ENCODE measurements around the gene PPP2CA. TPM values are rescaled to one million over a fixed set of nuclear protein-coding genes. Genes with fewer than 3 reads are reported as not detected.
A peak's percentile ranks its signal among the peaks of the same experiment; 100 is the strongest.

Gene PPP2CA
- total RNA-seq, 5 donors from 2014 or later (not counting 1 experiment from before 2014, with no cell fraction given): 87.1 to 168 (median 104) TPM

DNA sequence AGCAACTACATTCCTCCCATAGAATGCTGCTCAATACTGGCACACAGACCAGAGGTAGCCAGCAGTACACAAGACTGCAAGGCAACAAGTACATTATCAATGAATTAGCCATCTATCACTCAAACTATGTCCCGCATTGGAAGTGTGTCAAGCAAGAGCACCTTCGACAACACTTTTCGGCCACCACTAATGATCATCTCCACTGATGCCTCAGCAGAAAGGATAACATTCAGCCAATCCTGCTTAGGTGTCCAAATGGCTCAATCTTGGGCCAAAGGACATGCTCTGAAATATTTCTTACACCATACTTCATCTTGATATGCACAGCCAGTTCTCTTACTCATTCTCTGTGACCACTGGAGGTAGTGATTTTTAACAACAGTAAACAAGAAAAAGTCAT is 74.2 kb downstream of the PPP2CA start:
- H3K4me3 Mint-ChIP-seq: peak overlapping the region in 1 of 3 donors; percentile 49
- H3K4me1 ChIP-seq (ENCODE audit: control insufficient read depth in 1 of 2, extremely low read depth in 1 of 2, insufficient read depth in 2 of 2, low read length in 2 of 2): peaks cover 24 to 34% of the 10 kb centered on the region in 2 experiments

DNA sequence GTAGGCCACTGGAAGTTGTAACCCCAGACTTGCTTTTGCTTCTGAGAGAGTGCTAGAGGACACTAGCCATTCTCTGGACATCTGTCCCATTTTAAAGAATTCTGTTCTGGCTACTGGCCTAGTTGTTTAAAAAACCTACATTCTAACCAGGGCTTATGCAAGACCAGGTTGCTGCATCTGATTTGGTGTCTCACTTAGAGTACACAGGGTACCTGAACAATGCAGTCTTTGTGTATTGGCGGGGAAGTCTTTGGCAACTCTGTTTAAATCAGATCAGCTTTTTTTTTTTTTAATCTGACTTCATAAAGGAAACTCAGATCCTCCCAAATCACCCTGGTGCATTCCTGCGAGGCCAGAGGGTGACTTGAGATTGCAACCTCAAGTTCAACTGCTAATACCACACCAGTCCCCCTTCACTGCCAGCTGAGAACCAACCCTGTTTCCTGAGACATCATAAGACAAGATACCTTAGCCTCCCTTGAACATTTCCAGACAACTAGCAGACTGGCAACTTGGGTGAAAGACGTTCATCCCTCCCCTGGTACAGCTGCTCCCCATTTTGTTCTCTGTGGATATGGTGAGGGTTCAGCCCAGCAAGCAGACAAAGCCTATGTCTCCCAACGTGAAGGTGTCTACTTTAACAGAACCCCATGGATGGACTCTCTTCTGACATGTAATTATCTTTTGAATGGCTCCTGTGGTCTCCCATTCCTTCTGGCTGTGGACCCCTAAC is 76.1 kb downstream of the PPP2CA start:
- H3K4me1 Mint-ChIP-seq: peaks cover 58 to 81% (median 59%) of the 10 kb centered on the region in 3 donors
- H3K27ac Mint-ChIP-seq: peak overlapping the region; percentile 84 to 88
- WGBS (ENCODE audit: insufficient coverage): 71% methylated on average over 1 of the region's 4 CpGs
- peak in 3 of 35 experiments; percentile 9 to 39 (median 19) for DNase-seq
- peak overlapping the region in 2 of 3 donors; percentile 7 to 44 for H3K4me3 Mint-ChIP-seq
- no peaks in the 10 kb centered on the region for H3K9me3 Mint-ChIP-seq
- peak overlapping the region; percentile 58 for H3K27ac ChIP-seq (ENCODE audit: low read length)
- H3K36me3 Mint-ChIP-seq: peaks cover 52% of the 10 kb centered on the region
- no peaks in the 10 kb centered on the region for H3K27me3 Mint-ChIP-seq
- peaks cover 21 to 74% of the 10 kb centered on the region in 2 donors for H3K36me3 ChIP-seq (ENCODE audit: control insufficient read depth in 2 of 2, extremely low read depth in 1 of 2, insufficient read depth in 1 of 2, low read length in 1 of 2)
- ATAC-seq (replicated peaks in 1 of 4): no peak
- CTCF ChIA-PET: interaction anchor here (0.5 to 5.7 kb wide), 6 partner anchors 9 to 110 kb away, joined by 3 to 25 read pairs (median 3); no protein-coding TSS in a partner anchor
- H3K4me1 ChIP-seq (ENCODE audit: control insufficient read depth in 1 of 2, extremely low read depth in 1 of 2, insufficient read depth in 2 of 2, low read length in 2 of 2): peaks cover 24 to 46% of the 10 kb centered on the region in 2 experiments
- no peak overlapping the region for H3K4me3 ChIP-seq (ENCODE audit: control insufficient read depth in 1 of 2, extremely low read depth in 1 of 2, low read length in 1 of 2)
- H3K27me3 ChIP-seq (replicated peaks in 1 of 2; ENCODE audit: control insufficient read depth in 2 of 2, extremely low read depth in 1 of 2, insufficient read depth in 2 of 2, low read length in 1 of 2): no peaks in the 10 kb centered on the region
- no peaks in the 10 kb centered on the region for H3K9me3 ChIP-seq
- POLR2A ChIA-PET: interaction anchor here in 1 of 2 donors (0.6 to 2.1 kb wide), 6 partner anchors 9 to 1622 kb away, joined by 3 to 11 read pairs (median 7); no protein-coding TSS in a partner anchor

More for the DNA sequence above, 74.2 kb downstream of the PPP2CA start:
- H3K9me3 ChIP-seq: no peaks in the 10 kb centered on the region
- H3K36me3 ChIP-seq (ENCODE audit: control insufficient read depth in 2 of 2, extremely low read depth in 1 of 2, insufficient read depth in 1 of 2, low read length in 1 of 2): peaks cover 7 to 73% of the 10 kb centered on the region in 2 donors
- Mint-ChIP-seq H3K36me3 (peaks cover 53% of the 10 kb centered on the region), H3K9me3 (no peaks in the 10 kb centered on the region), H3K27ac (peak overlapping the region; percentile 78 to 88), H3K27me3 (no peaks in the 10 kb centered on the region), H3K4me1 (peaks cover 66 to 84% (median 71%) of the 10 kb centered on the region in 3 donors)
- ChIA-PET CTCF (interaction anchor here (0.6 to 5.7 kb wide), 3 partner anchors 87 to 118 kb away, joined by 4 to 25 read pairs (median 15); no protein-coding TSS in a partner anchor), POLR2A (interaction anchor here (0.7 to 0.9 kb wide), 2 partner anchors 109 to 148 kb away, joined by 3 to 5 read pairs; no protein-coding TSS in a partner anchor)
- peak overlapping the region; percentile 58 for H3K27ac ChIP-seq (ENCODE audit: low read length)
- ATAC-seq (replicated peaks in 1 of 4) (no peak), DNase-seq (no peak)
- H3K27me3 ChIP-seq (replicated peaks in 1 of 2; ENCODE audit: control insufficient read depth in 2 of 2, extremely low read depth in 1 of 2, insufficient read depth in 2 of 2, low read length in 1 of 2): no peaks in the 10 kb centered on the region
- no peak overlapping the region for H3K4me3 ChIP-seq (ENCODE audit: control insufficient read depth in 1 of 2, extremely low read depth in 1 of 2, low read length in 1 of 2)
- 89% methylated on average over 3 of the region's 3 CpGs for WGBS (ENCODE audit: insufficient coverage)

DNA sequence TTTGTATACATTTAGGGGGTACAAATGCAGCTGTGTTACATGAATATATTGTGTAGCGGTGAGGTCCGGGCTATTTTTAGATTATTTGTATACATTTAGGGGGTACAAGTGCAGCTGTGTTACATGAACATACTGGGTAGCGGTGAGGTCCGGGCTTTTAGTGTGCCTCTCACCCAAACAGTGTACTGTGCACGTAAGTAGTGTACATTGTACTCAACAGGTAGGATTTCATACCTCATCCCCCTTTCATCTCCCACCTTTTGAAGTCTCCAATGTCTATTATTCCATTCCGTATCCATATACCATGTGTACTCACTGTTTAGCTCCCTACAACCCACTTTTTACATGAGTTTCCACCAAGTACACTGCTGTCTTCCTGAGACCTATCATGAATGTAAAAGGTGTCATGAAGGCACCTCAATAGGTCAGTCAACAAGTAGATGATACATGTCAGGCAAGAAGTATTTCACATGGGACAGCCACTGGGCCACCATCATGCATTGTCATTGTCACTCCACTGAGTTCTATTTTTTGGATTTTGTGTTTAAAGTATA is 76.8 kb downstream of the PPP2CA start:
- no peak for ATAC-seq (replicated peaks in 1 of 4)
- H3K36me3 Mint-ChIP-seq: peaks cover 52% of the 10 kb centered on the region
- H3K27me3 ChIP-seq (replicated peaks in 1 of 2; ENCODE audit: control insufficient read depth in 2 of 2, extremely low read depth in 1 of 2, insufficient read depth in 2 of 2, low read length in 1 of 2): no peaks in the 10 kb centered on the region
- ChIA-PET CTCF (interaction anchor here (0.5 to 5.7 kb wide), 5 partner anchors 10 to 109 kb away, joined by 3 to 25 read pairs (median 3); no protein-coding TSS in a partner anchor), POLR2A (interaction anchor here (0.6 to 2.1 kb wide), 3 partner anchors 12 to 1621 kb away, joined by 4 to 10 read pairs (median 5); no protein-coding TSS in a partner anchor)
- peak overlapping the region; percentile 84 to 88 for H3K27ac Mint-ChIP-seq
- peaks cover 22 to 48% of the 10 kb centered on the region in 2 experiments for H3K4me1 ChIP-seq (ENCODE audit: control insufficient read depth in 1 of 2, extremely low read depth in 1 of 2, insufficient read depth in 2 of 2, low read length in 2 of 2)
- peak in 1 of 35 experiments; percentile 30 for DNase-seq
- H3K27me3 Mint-ChIP-seq: no peaks in the 10 kb centered on the region
- whole genome bisulfite sequencing (ENCODE audit: insufficient coverage): 50% methylated on average over 1 of the region's 6 CpGs
- H3K4me3 Mint-ChIP-seq: peak overlapping the region in 1 of 3 donors; percentile 7
- no peak overlapping the region for H3K4me3 ChIP-seq (ENCODE audit: control insufficient read depth in 1 of 2, extremely low read depth in 1 of 2, low read length in 1 of 2)
- peak overlapping the region; percentile 58 for H3K27ac ChIP-seq (ENCODE audit: low read length)
- H3K9me3 ChIP-seq: no peaks in the 10 kb centered on the region
- H3K4me1 Mint-ChIP-seq: peaks cover 56 to 84% (median 57%) of the 10 kb centered on the region in 3 donors
- peaks cover 27 to 77% of the 10 kb centered on the region in 2 donors for H3K36me3 ChIP-seq (ENCODE audit: control insufficient read depth in 2 of 2, extremely low read depth in 1 of 2, insufficient read depth in 1 of 2, low read length in 1 of 2)
- H3K9me3 Mint-ChIP-seq: no peaks in the 10 kb centered on the region

DNA sequence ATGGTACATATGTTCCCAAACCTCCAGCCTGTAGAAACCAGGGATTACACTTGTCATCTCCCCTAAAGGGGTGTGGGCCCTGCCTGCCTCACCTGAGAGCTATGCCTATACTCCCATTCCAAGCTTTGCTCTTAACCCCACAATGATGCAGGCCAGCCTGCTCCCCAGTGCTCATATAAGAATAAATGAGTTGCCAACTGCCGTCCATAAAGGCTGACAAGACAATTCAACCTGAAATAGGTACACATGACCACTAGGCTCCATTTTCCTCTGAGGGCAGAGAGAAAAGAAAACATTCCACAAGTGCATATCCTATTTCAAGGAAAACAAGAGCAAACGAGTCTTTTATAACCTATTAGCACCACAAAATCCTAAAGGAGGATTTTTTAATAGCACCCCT is 77.6 kb downstream of the PPP2CA start:
- peaks cover 51% of the 10 kb centered on the region for H3K36me3 Mint-ChIP-seq
- peaks cover 49 to 78% (median 50%) of the 10 kb centered on the region in 3 donors for H3K4me1 Mint-ChIP-seq
- no CpG with 5 or more reads among the region's 2 CpGs for WGBS (ENCODE audit: insufficient coverage)
- ATAC-seq (replicated peaks in 1 of 4) (peak in 1 of 4 experiments; percentile 8), DNase-seq (peak in 4 of 35 experiments; percentile 3 to 32 (median 23))
- Histone ChIP-seq H3K27me3 (replicated peaks in 1 of 2; ENCODE audit: control insufficient read depth in 2 of 2, extremely low read depth in 1 of 2, insufficient read depth in 2 of 2, low read length in 1 of 2) (no peaks in the 10 kb centered on the region), H3K27ac (ENCODE audit: low read length) (no peak overlapping the region), H3K36me3 (ENCODE audit: control insufficient read depth in 2 of 2, extremely low read depth in 1 of 2, insufficient read depth in 1 of 2, low read length in 1 of 2) (peaks cover 30 to 77% of the 10 kb centered on the region in 2 donors), H3K4me3 (ENCODE audit: control insufficient read depth in 1 of 2, extremely low read depth in 1 of 2, low read length in 1 of 2) (no peak overlapping the region), H3K9me3 (no peaks in the 10 kb centered on the region), H3K4me1 (ENCODE audit: control insufficient read depth in 1 of 2, extremely low read depth in 1 of 2, insufficient read depth in 2 of 2, low read length in 2 of 2) (peaks cover 22 to 52% of the 10 kb centered on the region in 2 experiments)
- no peak overlapping the region for H3K4me3 Mint-ChIP-seq
- ChIA-PET POLR2A (no interaction called here), CTCF (interaction anchor here in 1 of 2 donors (0.7 to 4.0 kb wide), 6 partner anchors 8 to 131 kb away, joined by 3 to 37 read pairs (median 6); no protein-coding TSS in a partner anchor)
- no peaks in the 10 kb centered on the region for H3K9me3 Mint-ChIP-seq
- no peaks in the 10 kb centered on the region for H3K27me3 Mint-ChIP-seq
- H3K27ac Mint-ChIP-seq: peak overlapping the region; percentile 57 to 83

DNA sequence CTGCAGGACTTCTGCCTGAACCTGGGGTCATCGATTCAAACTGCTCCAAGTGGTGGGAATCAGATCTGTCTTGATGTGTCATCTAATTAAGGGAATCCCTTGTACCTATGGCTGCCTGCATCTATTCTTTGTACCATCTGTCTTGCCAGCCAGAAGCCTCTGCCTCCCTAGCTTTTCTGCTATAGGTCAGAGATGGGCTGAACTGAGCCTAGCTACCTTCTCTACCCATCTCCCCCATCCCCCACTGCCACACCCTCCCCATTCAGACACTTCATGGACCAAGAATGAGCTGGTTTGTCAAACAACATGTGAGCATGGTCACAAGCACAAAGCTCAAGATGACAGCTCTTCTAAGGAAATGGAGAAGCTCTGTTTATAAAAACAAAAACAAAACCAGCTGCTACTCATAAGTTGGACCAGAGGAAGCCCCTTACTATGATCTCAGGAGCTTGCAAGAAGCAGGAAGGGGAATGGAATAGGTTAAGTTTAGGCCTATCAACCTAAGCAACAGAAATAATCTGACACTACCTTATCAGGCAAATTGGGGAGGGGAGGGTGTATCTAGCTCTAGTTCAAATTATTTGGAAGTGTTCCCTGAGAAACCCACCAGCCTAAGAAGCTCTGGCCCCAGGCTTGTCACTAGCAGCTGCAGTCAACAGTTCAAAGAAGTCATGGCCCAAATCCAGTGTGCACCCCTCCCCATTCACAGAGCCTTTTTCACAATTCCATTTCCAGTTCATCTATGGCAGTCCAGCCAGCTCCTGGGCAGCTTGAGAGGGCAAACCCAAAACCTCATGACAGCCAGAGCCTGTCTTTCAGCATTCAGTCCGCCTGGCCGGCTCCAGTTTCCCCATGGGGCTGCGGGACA is 79.0 kb downstream of the PPP2CA start:
- Histone ChIP-seq H3K27me3 (replicated peaks in 1 of 2; ENCODE audit: control insufficient read depth in 2 of 2, extremely low read depth in 1 of 2, insufficient read depth in 2 of 2, low read length in 1 of 2) (no peaks in the 10 kb centered on the region), H3K27ac (ENCODE audit: low read length) (peak overlapping the region; percentile 6), H3K36me3 (ENCODE audit: control insufficient read depth in 2 of 2, extremely low read depth in 1 of 2, insufficient read depth in 1 of 2, low read length in 1 of 2) (peaks cover 32 to 77% of the 10 kb centered on the region in 2 donors), H3K9me3 (no peaks in the 10 kb centered on the region), H3K4me1 (ENCODE audit: control insufficient read depth in 1 of 2, extremely low read depth in 1 of 2, insufficient read depth in 2 of 2, low read length in 2 of 2) (peaks cover 21 to 45% of the 10 kb centered on the region in 2 experiments), H3K4me3 (ENCODE audit: control insufficient read depth in 1 of 2, extremely low read depth in 1 of 2, low read length in 1 of 2) (no peak overlapping the region)
- H3K4me1 Mint-ChIP-seq: peaks cover 41 to 73% (median 48%) of the 10 kb centered on the region in 3 donors
- peak overlapping the region; percentile 74 to 76 for H3K27ac Mint-ChIP-seq
- H3K9me3 Mint-ChIP-seq: no peaks in the 10 kb centered on the region
- DNase-seq: peak in 3 of 35 experiments; percentile 4 to 31 (median 10)
- peaks cover 52% of the 10 kb centered on the region for H3K36me3 Mint-ChIP-seq
- no peak overlapping the region for H3K4me3 Mint-ChIP-seq
- ChIA-PET CTCF (interaction anchor here (0.6 to 4.0 kb wide), 13 partner anchors 12 to 121 kb away, joined by 3 to 37 read pairs (median 5); no protein-coding TSS in a partner anchor), POLR2A (interaction anchor here (0.5 to 1.6 kb wide), 9 partner anchors 13 to 684 kb away, joined by 3 to 8 read pairs (median 4); no protein-coding TSS in a partner anchor)
- no peak for ATAC-seq (replicated peaks in 1 of 4)
- H3K27me3 Mint-ChIP-seq: no peaks in the 10 kb centered on the region
- 88% methylated on average over 4 of the region's 4 CpGs for WGBS (ENCODE audit: insufficient coverage)

Data from T-cell (primary cell).